HCT116 (cell line): ENCODE measurements around the gene BRMS1.

ENCODE experiments used
- CTCF ChIP-seq, 3 experiments: fragments of 200-600 bp in 1 of 3; sonication (generic) in 1 of 3; IDR thresholded peaks in 2 of 3; conservative IDR thresholded peaks in 1 of 3; 2 replicates each; pipeline ENCODE4 v1.5.1; 2012 to 2017; ENCODE audit warnings: low read depth in 2 of 3, low read length in 2 of 3, antibody characterized with exemption in 1 of 3, borderline replicate concordance in 1 of 3, control low read depth in 1 of 3, mild to moderate bottlenecking in 1 of 3, mixed read lengths in 1 of 3, mixed run types in 1 of 3, moderate library complexity in 1 of 3; ENCODE audit not compliant: insufficient read depth in 1 of 3
- POLR2A ChIP-seq: IDR thresholded peaks from 2 replicates; pipeline ENCODE4 v1.7.0; 2011; ENCODE audit warnings: borderline replicate concordance; ENCODE audit not compliant: insufficient read depth, insufficient read length; ENCODE audit errors: extremely low read depth
- POLR2AphosphoS5 ChIP-seq: IDR thresholded peaks from 2 replicates; pipeline ENCODE4 v1.6.1; 2011; ENCODE audit warnings: mild to moderate bottlenecking, low read depth, low read length, moderate library complexity
- YY1 ChIP-seq: IDR thresholded peaks from 2 replicates; pipeline ENCODE4 v1.6.1; 2011; ENCODE audit warnings: low read length, low read depth, moderate library complexity, mild to moderate bottlenecking; ENCODE audit not compliant: insufficient replicate concordance; ENCODE audit errors: extremely low read depth

DNA sequence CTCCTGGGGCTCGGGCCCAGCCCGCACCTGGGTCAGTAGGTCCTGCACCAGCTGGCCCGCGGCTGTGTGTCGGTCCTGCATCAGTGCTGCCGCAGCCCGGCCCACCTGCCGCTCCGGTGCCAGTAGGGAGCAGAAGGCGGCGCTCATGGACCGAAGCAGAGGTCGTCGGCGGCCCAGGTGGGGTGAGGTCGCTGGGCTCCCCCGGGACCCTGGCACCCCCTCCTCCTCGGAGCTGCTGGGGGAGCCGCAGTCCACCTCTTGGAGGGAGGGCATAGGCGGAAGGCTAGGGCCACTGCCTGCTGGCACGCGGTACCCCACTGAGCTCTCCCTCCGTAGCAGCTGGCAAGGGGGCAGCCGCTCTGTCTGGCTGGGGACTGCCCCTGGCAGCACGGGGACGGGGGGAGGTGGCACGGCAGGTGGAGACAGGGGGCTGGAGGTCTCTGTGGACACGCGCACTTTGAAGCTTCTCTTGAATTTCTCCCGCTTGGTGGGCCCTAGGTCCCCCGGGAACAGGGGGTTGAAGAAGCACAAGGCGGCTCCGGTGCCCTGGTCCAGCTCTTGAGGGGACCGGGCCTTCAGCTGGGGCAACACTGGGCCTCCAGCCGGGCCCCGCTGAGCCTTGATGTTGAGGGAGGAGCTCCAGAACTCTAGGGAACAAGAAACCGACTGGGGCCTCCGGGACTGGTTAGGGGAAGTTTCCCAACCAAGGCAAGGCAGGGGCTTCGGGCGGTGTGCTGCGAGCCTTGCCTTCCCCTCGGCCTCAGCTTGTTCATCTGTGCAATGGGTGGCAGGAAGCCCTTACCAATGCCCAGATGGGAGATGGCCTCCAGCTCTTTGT is 10.1 kb downstream of the BRMS1 start:
- TF ChIP-seq POLR2AphosphoS5, result no peak
- no peak for TF ChIP-seq CTCF (IDR thresholded peaks at IDR 0.05 in 2 of 3, conservative IDR thresholded peaks at IDR 0.05 in 1 of 3; ENCODE audit: borderline replicate concordance in 1 of 3, insufficient read depth in 1 of 3, low read depth in 2 of 3, low read length in 2 of 3)
- TF ChIP-seq POLR2A, result no peak
- no peak for TF ChIP-seq YY1
